ENCODE results near the gene IFI27L1.

DNA sequence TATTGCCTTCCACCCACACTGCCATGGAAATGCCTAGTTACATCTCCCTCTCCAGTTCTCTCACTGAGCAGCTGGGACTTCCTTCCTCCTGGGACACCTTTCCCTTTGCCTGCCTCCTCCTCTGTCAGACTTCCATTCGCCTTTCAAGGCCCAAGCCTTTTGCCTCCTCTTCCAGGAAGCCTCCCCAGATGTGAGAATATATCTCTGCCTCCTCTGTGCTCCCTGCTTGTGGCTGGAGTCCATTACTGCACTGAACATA, 45.2 kb downstream of the IFI27L1 start:
- TF ChIP-seq POLR2A (IDR thresholded peaks at IDR 0.05; ENCODE audit: low read depth, low read length): no peak
- TF ChIP-seq POLR2AphosphoS5 (IDR thresholded peaks at IDR 0.05; ENCODE audit: low read depth, low read length): no peak
- no peak for TF ChIP-seq TAF1 (IDR thresholded peaks at IDR 0.05; ENCODE audit: borderline replicate concordance, low read depth, low read length)
